ENCODE data around the gene TTC7B. TPM values are rescaled to one million over a fixed set of nuclear protein-coding genes. Genes with fewer than 3 reads are reported as not detected.

The TTC7B gene
- total RNA-seq, 2 experiments from 2014 or later = 5.6 to 6.5 TPM

DNA sequence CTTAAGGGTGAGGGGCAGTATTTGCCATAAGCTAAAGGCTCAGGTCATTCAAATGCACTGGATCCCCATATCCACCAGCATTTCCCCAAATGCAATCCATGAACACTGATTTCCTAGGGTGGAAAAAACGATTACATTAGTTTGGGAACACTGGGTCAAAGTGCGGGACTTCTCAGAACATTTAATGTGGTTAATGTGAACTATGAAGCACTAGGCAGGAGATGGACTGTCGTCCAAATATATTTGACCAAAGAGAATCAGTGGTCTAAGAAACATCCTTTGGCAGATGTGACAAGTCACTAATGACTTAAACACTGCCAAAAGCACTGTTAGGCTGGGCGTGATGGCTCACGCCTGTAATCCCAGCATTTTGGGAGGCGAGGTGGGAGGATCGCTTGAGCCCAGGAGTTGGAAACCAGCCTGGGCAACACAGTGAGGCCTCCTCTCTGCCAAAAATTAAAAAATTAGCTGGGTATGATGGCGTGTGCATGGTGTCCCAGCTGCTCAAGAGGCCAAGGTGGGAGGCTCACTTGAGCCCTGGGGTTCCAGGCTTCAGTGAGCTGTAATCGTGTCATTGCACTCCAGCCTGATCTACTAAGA is 214.0 kb downstream of the TTC7B start:
- no peak overlapping the region for H3K4me3 Mint-ChIP-seq
- CTCF ChIA-PET = no interaction called here
- intact Hi-C loops (cut with micrococcal nuclease) = no loop called here
- H3K4me1 Mint-ChIP-seq (ENCODE audit: low read depth) = no peaks in the 10 kb centered on the region
- H3K27me3 Mint-ChIP-seq (ENCODE audit: low read depth) = peaks cover 6% of the 10 kb centered on the region
- H3K27ac Mint-ChIP-seq = no peak overlapping the region
- no peaks in the 10 kb centered on the region for H3K36me3 Mint-ChIP-seq (ENCODE audit: low read depth)
- no peak for DNase-seq
- H3K9me3 Mint-ChIP-seq = no peaks in the 10 kb centered on the region

DNA sequence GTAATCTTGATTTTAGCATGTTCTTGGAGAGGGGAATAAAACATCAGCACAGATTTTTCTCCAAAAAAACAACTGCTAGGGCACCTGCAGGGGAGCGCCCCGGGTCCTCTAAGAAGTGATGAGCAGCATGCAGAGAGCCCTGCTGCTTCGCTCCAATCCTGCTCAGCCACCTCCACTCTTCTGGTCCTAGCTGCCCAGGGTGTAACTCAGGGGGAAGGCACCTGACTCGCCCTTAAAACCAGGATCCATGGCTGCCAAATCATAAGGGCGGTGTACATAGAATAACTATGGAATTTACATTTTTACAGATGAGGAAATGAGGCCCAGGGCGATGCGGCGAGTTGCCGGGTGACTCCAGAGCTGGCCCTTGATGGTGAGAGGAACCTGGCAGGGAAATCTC is 214.7 kb downstream of the TTC7B start:
- no peaks in the 10 kb centered on the region for H3K36me3 Mint-ChIP-seq (ENCODE audit: low read depth)
- peaks cover 6% of the 10 kb centered on the region for H3K27me3 Mint-ChIP-seq (ENCODE audit: low read depth)
- H3K4me1 Mint-ChIP-seq (ENCODE audit: low read depth) = no peaks in the 10 kb centered on the region
- H3K9me3 Mint-ChIP-seq = no peaks in the 10 kb centered on the region
- intact Hi-C loops (cut with micrococcal nuclease) = no loop called here
- CTCF ChIA-PET = interaction anchor here (0.7 kb wide), 1 partner anchor 879 kb away, joined by 3 read pairs; no protein-coding TSS in a partner anchor
- H3K4me3 Mint-ChIP-seq = no peak overlapping the region
- DNase-seq = no peak
- H3K27ac Mint-ChIP-seq = no peak overlapping the region

DNA sequence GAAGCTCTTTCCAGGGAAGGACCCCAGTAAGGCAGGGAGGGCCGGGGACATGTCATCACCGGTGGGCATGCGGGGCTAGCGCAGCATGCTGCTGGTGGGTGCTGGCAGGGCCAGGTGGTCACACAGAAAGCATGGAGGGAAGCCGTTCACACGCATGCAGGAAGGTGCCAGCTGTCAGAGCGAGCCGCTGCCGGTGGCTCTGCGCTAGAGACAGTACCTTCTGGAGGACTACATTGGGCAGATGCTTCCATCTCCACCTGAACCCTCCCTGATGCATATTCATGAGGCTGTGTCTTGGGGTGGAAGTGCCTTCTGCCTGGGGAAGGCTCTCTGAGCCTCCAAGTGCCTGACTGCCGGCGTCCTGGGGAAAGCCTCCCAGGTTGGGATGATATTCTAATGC is 215.6 kb downstream of the TTC7B start:
- CTCF ChIA-PET = interaction anchor here (0.7 kb wide), 1 partner anchor 878 kb away, joined by 3 read pairs; no protein-coding TSS in a partner anchor
- Mint-ChIP-seq H3K4me1 (ENCODE audit: low read depth) (no peaks in the 10 kb centered on the region), H3K9me3 (no peaks in the 10 kb centered on the region), H3K36me3 (ENCODE audit: low read depth) (no peaks in the 10 kb centered on the region), H3K4me3 (no peak overlapping the region), H3K27ac (no peak overlapping the region), H3K27me3 (ENCODE audit: low read depth) (peaks cover 2% of the 10 kb centered on the region)
- no peak for DNase-seq
- intact Hi-C loops (cut with micrococcal nuclease) = no loop called here

DNA sequence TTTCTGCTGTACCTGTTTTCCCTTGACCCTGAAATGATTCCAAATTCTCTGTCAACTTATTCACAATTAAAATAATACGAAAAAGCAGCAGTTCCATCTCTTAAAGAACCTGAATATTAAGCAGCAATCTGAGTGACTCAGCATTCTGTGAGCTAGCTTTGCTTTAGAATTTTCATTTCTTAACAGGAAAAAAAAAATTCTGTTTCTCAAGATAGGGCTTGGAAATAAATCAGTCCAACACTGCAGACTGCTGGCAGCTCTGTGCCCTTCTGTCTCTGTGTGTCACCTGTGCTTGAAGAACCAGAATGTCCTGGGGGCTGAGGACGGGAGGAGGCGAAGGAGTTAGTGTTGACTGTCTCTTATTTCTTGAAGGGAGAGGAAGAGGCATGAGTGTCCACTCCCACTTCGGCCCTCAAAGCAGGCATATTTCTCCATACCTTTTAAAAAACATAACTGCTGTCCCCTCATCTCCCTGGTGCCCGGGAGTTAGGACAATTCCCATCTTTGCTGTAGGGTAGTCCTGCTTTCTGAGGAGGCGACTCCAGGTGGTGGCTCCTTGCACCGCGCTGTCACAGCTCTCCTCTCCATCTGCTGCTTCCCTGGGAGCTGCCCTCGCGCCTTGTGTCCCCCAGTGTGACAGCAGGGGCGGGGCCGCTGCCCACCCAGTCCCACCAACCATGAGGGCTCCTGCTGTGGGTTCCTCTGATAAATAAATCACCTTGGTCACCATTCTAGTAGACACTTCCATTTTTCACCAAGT is 216.3 kb downstream of the TTC7B start:
- Mint-ChIP-seq H3K27ac (no peak overlapping the region), H3K4me1 (ENCODE audit: low read depth) (no peaks in the 10 kb centered on the region), H3K27me3 (ENCODE audit: low read depth) (peaks cover 2% of the 10 kb centered on the region), H3K4me3 (no peak overlapping the region), H3K9me3 (no peaks in the 10 kb centered on the region), H3K36me3 (ENCODE audit: low read depth) (no peaks in the 10 kb centered on the region)
- intact Hi-C loops (cut with micrococcal nuclease) = loop anchor here (1.0 kb wide), 1 partner anchor 201 kb away; no protein-coding TSS in a partner anchor
- CTCF ChIA-PET = interaction anchor here (1.0 to 1.8 kb wide), 2 partner anchors 97 to 181 kb away, joined by 3 to 9 read pairs; no protein-coding TSS in a partner anchor
- DNase-seq = peak; percentile 18

DNA sequence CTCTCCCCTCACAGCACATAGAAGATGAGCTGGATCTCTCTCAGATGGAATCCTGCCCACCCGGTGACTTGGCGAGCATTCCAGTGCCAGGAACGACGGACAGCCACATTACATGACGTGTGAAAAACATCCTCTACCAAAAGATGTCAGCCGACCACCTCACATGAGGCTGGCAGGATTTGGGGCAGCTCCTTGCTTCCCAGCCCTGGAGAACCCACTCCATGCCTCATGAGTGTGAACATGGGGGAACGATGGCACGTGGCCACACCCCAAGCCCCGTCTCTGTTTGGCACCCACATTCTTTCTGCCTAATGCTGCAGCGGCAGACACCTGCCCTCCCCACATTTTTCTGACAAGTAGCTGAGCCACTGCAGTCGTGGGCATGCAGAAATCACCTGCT is 216.9 kb downstream of the TTC7B start:
- Mint-ChIP-seq H3K36me3 (ENCODE audit: low read depth) (no peaks in the 10 kb centered on the region), H3K9me3 (no peaks in the 10 kb centered on the region), H3K4me1 (ENCODE audit: low read depth) (no peaks in the 10 kb centered on the region), H3K27me3 (ENCODE audit: low read depth) (peaks cover 2% of the 10 kb centered on the region), H3K4me3 (no peak overlapping the region), H3K27ac (no peak overlapping the region)
- CTCF ChIA-PET = interaction anchor here (1.0 to 1.8 kb wide), 2 partner anchors 98 to 181 kb away, joined by 3 to 9 read pairs; no protein-coding TSS in a partner anchor
- no peak for DNase-seq
- intact Hi-C loops (cut with micrococcal nuclease) = loop anchor here (1.0 kb wide), 1 partner anchor 200 kb away; no protein-coding TSS in a partner anchor

DNA sequence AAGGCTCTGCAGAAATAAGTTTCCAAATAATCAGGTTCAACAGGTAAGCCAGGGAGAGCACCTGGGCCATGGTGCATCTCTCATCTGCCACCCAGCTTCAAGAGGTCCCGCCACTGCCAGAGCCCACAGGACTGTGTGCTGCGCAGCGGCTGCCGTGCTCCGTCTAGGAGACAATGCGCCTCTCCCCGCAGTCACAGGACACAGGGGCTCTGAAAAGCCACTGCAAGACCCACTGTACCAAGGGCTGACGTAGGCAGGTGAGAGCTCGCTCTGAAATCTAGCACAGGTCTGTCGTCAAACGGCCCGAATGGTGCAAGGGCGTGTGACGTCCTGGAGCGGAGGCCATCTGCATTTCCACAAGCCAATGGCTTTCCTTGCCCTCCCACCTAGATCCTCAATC is 218.3 kb downstream of the TTC7B start:
- CTCF ChIA-PET = interaction anchor here (1.8 kb wide), 1 partner anchor 160 kb away, joined by 4 read pairs; no protein-coding TSS in a partner anchor
- H3K27ac Mint-ChIP-seq = no peak overlapping the region
- intact Hi-C loops (cut with micrococcal nuclease) = no loop called here
- H3K4me1 Mint-ChIP-seq (ENCODE audit: low read depth) = no peaks in the 10 kb centered on the region
- no peaks in the 10 kb centered on the region for H3K9me3 Mint-ChIP-seq
- no peak for DNase-seq
- no peak overlapping the region for H3K4me3 Mint-ChIP-seq
- H3K27me3 Mint-ChIP-seq (ENCODE audit: low read depth) = peaks cover 2% of the 10 kb centered on the region
- H3K36me3 Mint-ChIP-seq (ENCODE audit: low read depth) = no peaks in the 10 kb centered on the region

DNA sequence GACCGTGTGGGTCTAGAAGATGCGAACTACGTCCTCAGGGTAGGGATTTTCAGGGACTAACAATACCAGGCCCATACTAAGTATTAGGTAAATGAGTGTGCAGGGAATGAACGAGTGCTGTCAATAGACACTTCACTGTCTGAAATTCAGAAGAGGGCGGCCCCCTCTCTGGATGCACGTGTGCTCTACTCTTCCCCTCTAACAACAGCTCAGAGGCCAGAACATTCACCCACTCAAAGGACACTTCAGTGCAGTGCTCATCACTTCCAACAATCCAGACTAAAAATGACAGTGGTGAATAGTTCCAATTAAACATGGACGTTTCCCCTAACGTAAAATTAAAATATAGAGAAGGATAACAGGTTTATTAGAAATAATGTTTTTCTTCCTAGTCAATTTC is 219.5 kb downstream of the TTC7B start:
- H3K4me1 Mint-ChIP-seq (ENCODE audit: low read depth) = no peaks in the 10 kb centered on the region
- no peak overlapping the region for H3K4me3 Mint-ChIP-seq
- CTCF ChIA-PET = no interaction called here
- H3K36me3 Mint-ChIP-seq (ENCODE audit: low read depth) = no peaks in the 10 kb centered on the region
- no peaks in the 10 kb centered on the region for H3K9me3 Mint-ChIP-seq
- intact Hi-C loops (cut with micrococcal nuclease) = no loop called here
- H3K27me3 Mint-ChIP-seq (ENCODE audit: low read depth) = peaks cover 2% of the 10 kb centered on the region
- no peak overlapping the region for H3K27ac Mint-ChIP-seq
- no peak for DNase-seq

DNA sequence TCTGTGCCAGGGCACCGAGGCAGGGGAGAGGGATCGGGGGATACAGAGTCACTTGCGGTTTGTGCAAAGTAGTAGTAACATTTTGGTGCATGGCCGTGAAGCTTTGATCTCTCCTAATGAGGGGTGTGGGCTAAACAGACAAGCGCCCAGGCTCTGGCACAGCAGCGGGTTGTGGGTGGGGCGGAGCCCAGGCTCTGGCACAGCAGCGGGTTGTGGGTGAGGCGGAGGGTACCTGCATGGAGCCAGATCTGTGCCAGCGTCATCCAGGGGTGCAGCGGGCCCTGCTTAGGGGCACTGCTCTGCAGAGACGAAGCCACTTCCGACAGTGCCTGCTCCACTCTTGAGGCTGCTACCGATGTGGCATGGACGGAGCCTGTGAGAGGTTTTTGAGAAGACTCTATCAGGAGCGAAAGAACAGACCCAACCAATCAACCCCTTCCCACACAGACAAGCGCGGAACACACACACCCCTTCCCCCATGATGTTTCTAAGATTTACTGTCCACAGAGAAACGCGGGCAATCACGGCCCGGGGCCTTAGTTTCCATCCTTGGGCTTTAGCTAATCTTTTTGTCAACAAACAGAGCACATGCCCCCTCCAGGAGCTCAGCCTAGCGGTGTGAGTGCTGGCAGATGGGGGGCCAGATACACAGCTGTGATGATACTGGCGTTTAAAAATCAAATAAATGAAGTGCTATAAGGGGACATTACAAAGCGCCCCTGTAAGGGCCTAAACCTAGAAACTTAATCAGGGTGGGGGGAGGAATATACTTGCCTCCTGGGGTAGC is 222.8 kb downstream of the TTC7B start:
- no peak for DNase-seq
- Mint-ChIP-seq H3K27me3 (ENCODE audit: low read depth) (no peaks in the 10 kb centered on the region), H3K9me3 (no peaks in the 10 kb centered on the region), H3K4me3 (no peak overlapping the region), H3K4me1 (ENCODE audit: low read depth) (no peaks in the 10 kb centered on the region), H3K27ac (no peak overlapping the region), H3K36me3 (ENCODE audit: low read depth) (no peaks in the 10 kb centered on the region)
- CTCF ChIA-PET = no interaction called here
- intact Hi-C loops (cut with micrococcal nuclease) = no loop called here

DNA sequence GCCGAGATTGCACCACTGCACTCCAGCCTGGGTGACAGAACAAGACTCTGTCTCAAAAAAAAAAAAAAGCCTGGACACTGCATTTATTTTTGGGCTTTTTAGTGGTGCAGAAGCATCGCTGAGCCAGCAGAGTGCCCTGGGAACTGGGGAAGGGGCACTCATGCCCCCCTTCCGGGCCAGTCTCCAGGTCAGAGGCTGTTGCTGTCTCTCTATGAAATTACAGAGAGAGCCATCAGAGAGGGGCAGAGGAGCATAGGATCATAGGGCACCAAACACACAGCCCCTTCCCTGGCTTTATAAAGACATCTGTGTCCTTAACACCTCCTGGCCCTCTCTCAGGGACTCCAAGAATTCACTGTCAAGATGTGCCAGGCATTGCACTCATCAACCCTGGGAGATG is 223.6 kb downstream of the TTC7B start:
- Mint-ChIP-seq H3K4me3 (no peak overlapping the region), H3K4me1 (ENCODE audit: low read depth) (no peaks in the 10 kb centered on the region), H3K27ac (no peak overlapping the region), H3K27me3 (ENCODE audit: low read depth) (no peaks in the 10 kb centered on the region), H3K9me3 (no peaks in the 10 kb centered on the region), H3K36me3 (ENCODE audit: low read depth) (no peaks in the 10 kb centered on the region)
- intact Hi-C loops (cut with micrococcal nuclease) = no loop called here
- CTCF ChIA-PET = no interaction called here
- no peak for DNase-seq

DNA sequence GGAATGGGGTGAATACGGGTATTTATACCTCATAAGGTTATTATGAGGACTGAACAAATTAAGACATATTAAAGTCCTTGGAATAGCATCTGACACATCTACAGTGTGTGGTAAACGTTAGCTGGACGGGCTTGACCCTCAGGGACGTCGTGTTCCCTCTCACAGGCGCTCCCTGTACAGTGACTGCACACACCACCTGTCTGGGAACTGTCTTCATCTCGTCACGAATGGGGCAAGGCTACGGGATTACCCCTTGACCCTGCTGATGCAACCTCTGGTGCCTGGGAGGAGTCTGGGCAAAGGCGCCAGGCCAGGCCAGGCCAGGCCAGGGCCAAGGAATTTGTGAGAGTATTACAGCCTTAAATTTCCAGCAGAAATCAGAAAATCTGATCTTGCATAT is 228.3 kb downstream of the TTC7B start:
- Mint-ChIP-seq H3K27ac (no peak overlapping the region), H3K4me1 (ENCODE audit: low read depth) (no peaks in the 10 kb centered on the region), H3K9me3 (no peaks in the 10 kb centered on the region), H3K27me3 (ENCODE audit: low read depth) (no peaks in the 10 kb centered on the region), H3K4me3 (no peak overlapping the region), H3K36me3 (ENCODE audit: low read depth) (no peaks in the 10 kb centered on the region)
- CTCF ChIA-PET = interaction anchor here (0.6 kb wide), 1 partner anchor 99 kb away, joined by 3 read pairs; no protein-coding TSS in a partner anchor
- intact Hi-C loops (cut with micrococcal nuclease) = no loop called here
- no peak for DNase-seq

DNA sequence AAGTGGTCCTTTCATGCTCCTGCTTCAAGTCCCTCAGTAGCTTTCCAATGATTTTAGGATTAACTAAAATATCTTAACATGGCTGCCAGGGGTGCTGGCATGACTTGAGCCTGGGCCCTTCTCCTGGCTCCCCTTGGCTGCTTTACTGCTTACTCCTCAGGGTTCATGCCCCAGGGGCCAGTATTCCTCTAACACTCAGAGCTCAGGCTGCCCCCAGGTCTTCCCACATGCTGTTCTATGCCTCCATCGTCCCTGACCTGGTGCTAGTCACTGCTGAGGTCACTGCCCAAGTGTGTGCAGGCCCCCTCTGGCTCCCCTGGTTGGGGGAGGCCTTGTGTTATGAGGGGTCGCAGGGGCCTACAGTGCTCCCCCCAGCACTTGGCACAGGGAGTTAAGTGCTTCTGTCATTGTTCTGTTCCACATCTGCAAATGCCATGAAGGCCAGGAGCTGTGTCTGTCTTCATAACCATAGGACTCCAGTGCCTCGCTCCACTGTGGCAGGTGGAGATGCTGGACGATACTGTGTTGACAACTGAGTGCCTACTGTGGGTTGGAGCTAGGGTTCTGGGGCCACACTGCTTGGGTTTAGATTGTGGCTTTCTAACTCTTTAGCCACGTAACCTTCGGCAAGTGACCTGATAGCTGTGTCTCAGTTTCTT is 228.8 kb downstream of the TTC7B start:
- no peak overlapping the region for H3K27ac Mint-ChIP-seq
- no peaks in the 10 kb centered on the region for H3K27me3 Mint-ChIP-seq (ENCODE audit: low read depth)
- H3K4me3 Mint-ChIP-seq = no peak overlapping the region
- intact Hi-C loops (cut with micrococcal nuclease) = no loop called here
- H3K9me3 Mint-ChIP-seq = no peaks in the 10 kb centered on the region
- no peak for DNase-seq
- H3K4me1 Mint-ChIP-seq (ENCODE audit: low read depth) = no peaks in the 10 kb centered on the region
- H3K36me3 Mint-ChIP-seq (ENCODE audit: low read depth) = no peaks in the 10 kb centered on the region
- CTCF ChIA-PET = no interaction called here

DNA sequence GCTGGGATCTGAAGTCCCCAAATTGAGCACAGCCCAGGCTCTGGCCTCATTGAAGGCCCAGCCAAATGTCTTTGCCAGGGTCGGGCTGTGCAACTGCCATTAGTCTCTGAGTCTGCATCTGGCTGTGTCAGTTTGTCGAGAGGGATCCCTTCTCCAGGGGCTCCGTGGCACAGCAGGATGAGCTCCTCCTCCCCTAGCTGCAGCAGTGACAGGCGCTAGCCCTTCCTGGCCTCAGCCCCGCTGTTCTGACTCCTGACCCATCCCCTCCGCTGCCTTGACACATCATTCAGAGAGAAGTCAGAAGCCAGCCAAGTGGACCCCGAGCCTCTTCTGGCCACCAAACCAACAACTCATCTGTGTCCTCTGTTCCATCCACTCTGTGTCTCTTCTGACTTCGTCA is 231.1 kb downstream of the TTC7B start:
- no peaks in the 10 kb centered on the region for H3K27me3 Mint-ChIP-seq (ENCODE audit: low read depth)
- intact Hi-C loops (cut with micrococcal nuclease) = no loop called here

More for the DNA sequence above, 231.1 kb downstream of the TTC7B start:
- Mint-ChIP-seq H3K4me1 (ENCODE audit: low read depth) (no peaks in the 10 kb centered on the region), H3K27ac (no peak overlapping the region), H3K36me3 (ENCODE audit: low read depth) (no peaks in the 10 kb centered on the region), H3K4me3 (no peak overlapping the region), H3K9me3 (no peaks in the 10 kb centered on the region)
- CTCF ChIA-PET = no interaction called here
- no peak for DNase-seq

Data from activated naive CD4-positive, alpha-beta T cell treated with anti-CD3 and anti-CD28 coated beads for 36 hours (primary cell).